ENCODE data around the gene ALDOC. TPM values are rescaled to one million over a fixed set of nuclear protein-coding genes. Genes with fewer than 3 reads are reported as not detected.

The ALDOC gene
- total RNA-seq, 1 donor from 2014 or later = 16.1 TPM

GRCh38 chr17:28550858-28551257, 25.8 kb downstream of the ALDOC start:
- Mint-ChIP-seq H3K27me3 (ENCODE audit: low read depth) (no peaks in the 10 kb centered on the region), H3K27ac (ENCODE audit: unreplicated experiment) (no peak overlapping the region), H3K36me3 (ENCODE audit: low read depth) (peaks cover 9% of the 10 kb centered on the region), H3K4me3 (peak overlapping the region; percentile 90), H3K4me1 (peaks cover 31% of the 10 kb centered on the region), H3K9me3 (no peaks in the 10 kb centered on the region)
- no peak for DNase-seq (ENCODE audit: low read depth, low spot score)
- TF ChIP-seq CTCF (conservative IDR thresholded peaks at IDR 0.05) = no peak

GRCh38 chr17:28549236-28550132, 27.2 kb downstream of the ALDOC start:
- Mint-ChIP-seq H3K4me3 (peak overlapping the region; percentile 71), H3K27me3 (ENCODE audit: low read depth) (no peaks in the 10 kb centered on the region), H3K36me3 (ENCODE audit: low read depth) (peaks cover 9% of the 10 kb centered on the region), H3K4me1 (peaks cover 31% of the 10 kb centered on the region), H3K27ac (ENCODE audit: unreplicated experiment) (no peak overlapping the region), H3K9me3 (no peaks in the 10 kb centered on the region)
- no peak for TF ChIP-seq CTCF (conservative IDR thresholded peaks at IDR 0.05)
- no peak for DNase-seq (ENCODE audit: low read depth, low spot score)

GRCh38 chr17:28548417-28549130, 28.1 kb downstream of the ALDOC start:
- TF ChIP-seq CTCF (conservative IDR thresholded peaks at IDR 0.05) = no peak
- no peaks in the 10 kb centered on the region for H3K9me3 Mint-ChIP-seq
- DNase-seq (ENCODE audit: low read depth, low spot score) = no peak
- peaks cover 31% of the 10 kb centered on the region for H3K4me1 Mint-ChIP-seq
- H3K27ac Mint-ChIP-seq (ENCODE audit: unreplicated experiment) = no peak overlapping the region
- peaks cover 1% of the 10 kb centered on the region for H3K36me3 Mint-ChIP-seq (ENCODE audit: low read depth)
- peak overlapping the region; percentile 84 for H3K4me3 Mint-ChIP-seq
- H3K27me3 Mint-ChIP-seq (ENCODE audit: low read depth) = no peaks in the 10 kb centered on the region

- peak; percentile 81 for DNase-seq (ENCODE audit: low read depth, low spot score)
- Mint-ChIP-seq H3K4me1 (peaks cover 27% of the 10 kb centered on the region), H3K4me3 (peak overlapping the region; percentile 84), H3K9me3 (no peaks in the 10 kb centered on the region), H3K27ac (ENCODE audit: unreplicated experiment) (no peak overlapping the region), H3K36me3 (ENCODE audit: low read depth) (no peaks in the 10 kb centered on the region), H3K27me3 (ENCODE audit: low read depth) (no peaks in the 10 kb centered on the region)
- peak; percentile 75 for TF ChIP-seq CTCF (conservative IDR thresholded peaks at IDR 0.05)
Measured at GRCh38 chr17:28547623-28548416, 28.9 kb downstream of the ALDOC start.

- Mint-ChIP-seq H3K36me3 (ENCODE audit: low read depth) (no peaks in the 10 kb centered on the region), H3K4me1 (peaks cover 24% of the 10 kb centered on the region)
Measured at GRCh38 chr17:28547096-28547622, 29.5 kb downstream of the ALDOC start.

More at GRCh38 chr17:28547096-28547622, 29.5 kb downstream of the ALDOC start:
- no peak for TF ChIP-seq CTCF (conservative IDR thresholded peaks at IDR 0.05)
- H3K9me3 Mint-ChIP-seq = no peaks in the 10 kb centered on the region
- no peak overlapping the region for H3K4me3 Mint-ChIP-seq
- H3K27me3 Mint-ChIP-seq (ENCODE audit: low read depth) = no peaks in the 10 kb centered on the region
- H3K27ac Mint-ChIP-seq (ENCODE audit: unreplicated experiment) = no peak overlapping the region
- DNase-seq (ENCODE audit: low read depth, low spot score) = no peak
